HG03159 (cell line): ENCODE results near the gene SLC27A5.

Experiments
- ATAC-seq: cut with Tn5 transposase; IDR thresholded peaks from one replicate; pipeline ENCODE4 v1.9.1; 2021; ENCODE audit warnings: mild to moderate bottlenecking, moderate library complexity; ENCODE audit not compliant: unreplicated experiment

The SLC27A5 gene, protein sequence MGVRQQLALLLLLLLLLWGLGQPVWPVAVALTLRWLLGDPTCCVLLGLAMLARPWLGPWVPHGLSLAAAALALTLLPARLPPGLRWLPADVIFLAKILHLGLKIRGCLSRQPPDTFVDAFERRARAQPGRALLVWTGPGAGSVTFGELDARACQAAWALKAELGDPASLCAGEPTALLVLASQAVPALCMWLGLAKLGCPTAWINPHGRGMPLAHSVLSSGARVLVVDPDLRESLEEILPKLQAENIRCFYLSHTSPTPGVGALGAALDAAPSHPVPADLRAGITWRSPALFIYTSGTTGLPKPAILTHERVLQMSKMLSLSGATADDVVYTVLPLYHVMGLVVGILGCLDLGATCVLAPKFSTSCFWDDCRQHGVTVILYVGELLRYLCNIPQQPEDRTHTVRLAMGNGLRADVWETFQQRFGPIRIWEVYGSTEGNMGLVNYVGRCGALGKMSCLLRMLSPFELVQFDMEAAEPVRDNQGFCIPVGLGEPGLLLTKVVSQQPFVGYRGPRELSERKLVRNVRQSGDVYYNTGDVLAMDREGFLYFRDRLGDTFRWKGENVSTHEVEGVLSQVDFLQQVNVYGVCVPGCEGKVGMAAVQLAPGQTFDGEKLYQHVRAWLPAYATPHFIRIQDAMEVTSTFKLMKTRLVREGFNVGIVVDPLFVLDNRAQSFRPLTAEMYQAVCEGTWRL

GRCh38 chr19:58511353-58512208, at the start of gene SLC27A5:
TSS of gene SLC27A5 (minus strand) at chr19:58511992. CDS start at chr19:58511955, 37 bp downstream.
- ATAC-seq: no peak

DNA sequence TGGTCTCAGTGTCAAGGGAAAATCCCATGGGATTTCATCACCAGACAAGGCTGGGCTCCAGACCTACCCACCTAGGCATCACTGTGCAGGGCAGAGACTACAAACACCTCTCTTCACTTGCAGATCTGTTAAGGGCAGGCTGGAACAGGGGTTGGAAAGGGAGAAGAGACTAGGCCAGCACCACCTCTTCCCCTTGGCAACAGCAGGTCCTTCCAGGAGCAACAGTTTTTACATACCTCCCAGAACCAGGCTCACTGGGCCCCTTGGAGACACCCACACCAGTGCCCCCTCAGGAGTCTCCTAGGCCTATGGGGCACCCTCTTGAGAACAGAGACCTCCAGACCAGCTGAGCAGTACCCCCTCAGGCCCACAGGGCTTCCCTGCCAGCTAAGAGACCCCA, 49.1 kb upstream of the SLC27A5 start:
- no peak for ATAC-seq

DNA sequence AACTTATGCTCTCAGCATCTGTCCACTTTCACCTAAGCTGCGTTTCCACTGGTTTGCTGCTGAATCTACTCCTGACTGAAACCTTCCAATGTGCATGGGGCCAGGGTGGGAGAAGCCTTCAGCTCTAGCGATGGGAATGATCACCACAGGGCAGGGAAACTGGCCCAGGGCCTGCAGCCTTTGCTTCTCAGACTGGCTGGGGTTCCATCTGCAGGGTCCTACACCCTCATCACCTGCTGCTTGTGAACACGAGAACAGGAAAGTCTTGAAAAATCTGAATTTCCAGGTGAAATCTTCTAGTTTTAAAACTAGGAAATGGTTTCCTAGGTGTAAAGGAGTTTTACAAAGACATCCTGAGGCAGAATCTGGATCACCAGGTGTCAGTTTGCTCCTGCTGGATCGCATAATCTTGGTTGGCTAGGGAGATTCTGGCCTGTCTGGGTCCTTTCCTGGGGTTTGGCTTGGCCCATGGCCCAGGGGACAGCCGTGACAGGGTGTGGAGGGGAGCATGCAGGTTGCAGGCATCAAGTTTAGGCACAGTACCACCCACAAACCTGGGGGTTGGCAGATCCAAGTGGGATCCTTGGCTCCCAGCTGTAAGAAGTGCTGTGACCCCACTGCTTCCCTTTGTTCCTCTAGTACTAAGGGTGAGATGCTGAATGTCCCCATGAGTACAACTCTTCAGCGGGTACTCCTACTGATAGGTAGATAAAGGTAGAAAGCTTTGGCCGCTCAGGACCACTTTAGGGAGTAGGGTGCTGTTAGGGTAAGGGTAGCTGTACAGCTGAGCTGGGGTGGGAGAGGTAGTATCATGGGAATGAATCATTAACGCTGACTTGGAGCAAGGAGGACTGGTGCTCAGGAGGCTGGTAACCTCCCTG, 48.5 kb upstream of the SLC27A5 start:
- ATAC-seq: no peak

DNA sequence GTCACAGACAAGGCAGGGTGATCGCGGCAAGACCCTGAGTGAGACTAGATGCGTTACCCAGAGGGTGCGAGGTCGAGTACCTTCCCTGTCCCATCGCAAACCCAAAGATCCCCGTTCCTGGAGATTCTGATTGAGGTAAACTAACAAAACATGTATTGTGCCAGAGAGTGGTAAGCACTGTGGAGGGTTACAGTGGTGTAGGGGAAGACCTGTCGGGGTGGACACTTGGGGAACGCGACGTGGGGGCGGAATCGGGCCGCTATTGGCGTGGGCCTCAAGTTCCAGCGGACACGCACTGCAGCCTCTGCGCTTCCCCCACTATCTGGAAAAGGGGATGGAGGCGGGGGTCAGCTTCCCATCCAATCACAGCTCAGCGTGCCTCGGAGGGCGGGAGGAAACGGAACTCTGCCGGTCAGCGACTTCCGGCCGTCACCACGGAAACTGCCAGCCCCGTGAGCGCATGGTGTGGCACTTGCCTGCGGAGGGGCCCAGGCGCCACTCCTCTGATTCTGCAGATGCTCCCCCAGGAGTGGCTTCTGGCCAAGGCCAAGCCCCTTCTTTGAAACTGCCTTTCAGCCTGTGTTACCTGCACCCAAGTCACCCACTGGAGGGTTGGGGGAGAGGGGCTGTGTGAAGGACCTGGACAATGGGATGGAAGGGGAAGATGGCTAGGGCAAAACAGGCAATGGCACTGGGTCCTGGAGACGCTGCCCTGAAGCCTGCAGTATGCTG, 47.6 kb upstream of the SLC27A5 start:
- ATAC-seq: peak; percentile 18

- ATAC-seq: peak; percentile 50
Observed at GRCh38 chr19:58558623-58559274, 47.0 kb upstream of the SLC27A5 start.

GRCh38 chr19:58558066-58558622, 46.4 kb upstream of the SLC27A5 start, which contains the start of gene UBE2M:
TSS of gene UBE2M (minus strand) at chr19:58558611. CDS start at chr19:58558381, 230 bp downstream.
- ATAC-seq: no peak

DNA sequence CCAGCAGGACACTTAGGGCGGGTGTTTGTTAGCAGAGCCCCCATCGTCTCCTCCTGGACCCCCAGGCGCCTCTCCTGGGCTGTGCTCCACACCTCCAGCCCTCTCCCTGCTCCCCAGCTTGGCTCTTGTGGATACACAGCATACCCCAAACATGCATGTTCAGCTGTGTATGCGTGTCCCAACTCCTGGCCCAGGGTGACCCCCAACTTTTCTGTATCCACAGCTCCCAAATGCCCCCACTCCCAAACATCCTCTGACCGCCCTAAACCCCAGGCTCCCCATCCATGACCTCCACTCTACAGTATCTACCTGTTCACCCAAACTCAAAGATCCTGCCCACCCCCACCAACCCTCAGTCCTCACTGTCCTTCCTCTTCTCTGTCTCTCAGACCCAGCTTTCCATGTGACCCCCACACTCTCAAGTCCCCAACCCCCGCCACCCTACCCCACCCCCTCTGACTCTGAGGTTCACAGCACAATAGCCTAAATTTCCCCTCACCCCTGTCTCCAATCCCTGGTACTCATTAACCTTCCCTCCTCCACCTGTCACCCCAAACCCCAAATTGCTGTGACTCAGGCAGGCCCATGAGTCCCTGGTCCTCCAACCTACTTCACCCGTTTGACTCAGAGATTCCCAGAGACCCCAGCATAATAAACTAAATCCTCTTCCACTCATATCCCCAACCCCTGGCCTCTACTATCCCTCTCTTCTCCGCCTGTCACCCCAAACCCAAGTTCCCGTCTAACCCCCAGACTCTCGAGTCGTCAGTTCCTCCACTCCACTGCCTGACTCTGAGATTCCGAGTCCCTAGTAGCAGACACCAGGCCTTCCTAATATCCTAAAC, 45.7 kb upstream of the SLC27A5 start:
- ATAC-seq: no peak

DNA sequence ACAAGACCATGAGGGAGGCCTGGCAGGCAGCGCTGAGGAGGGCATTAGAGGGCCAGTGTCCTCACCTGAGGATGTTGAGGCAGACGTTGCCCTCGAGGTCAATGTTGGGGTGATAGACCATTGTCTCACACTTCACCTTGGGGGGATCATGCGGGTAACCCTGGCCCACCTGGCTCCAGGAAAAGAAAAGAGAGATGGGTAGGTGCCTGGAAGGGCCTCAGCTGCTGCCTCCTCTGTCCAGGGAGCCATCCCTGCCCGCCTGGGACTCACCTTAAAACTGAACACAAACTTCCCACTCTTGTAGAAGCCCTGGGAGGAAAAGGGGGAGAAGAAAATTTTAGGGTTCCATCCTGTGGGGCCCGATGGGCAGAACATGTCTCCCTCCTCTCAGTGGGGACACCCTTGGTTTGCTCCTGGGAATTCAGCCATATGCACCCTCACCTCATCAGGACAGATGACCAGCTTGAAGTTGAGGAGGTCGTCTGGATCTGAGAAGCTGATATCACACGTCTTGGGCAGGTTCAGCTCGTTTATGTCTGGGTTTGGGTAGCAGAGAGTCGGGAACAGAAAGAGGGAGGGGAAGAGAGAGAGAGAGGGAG, 44.9 kb upstream of the SLC27A5 start:
- no peak for ATAC-seq

DNA sequence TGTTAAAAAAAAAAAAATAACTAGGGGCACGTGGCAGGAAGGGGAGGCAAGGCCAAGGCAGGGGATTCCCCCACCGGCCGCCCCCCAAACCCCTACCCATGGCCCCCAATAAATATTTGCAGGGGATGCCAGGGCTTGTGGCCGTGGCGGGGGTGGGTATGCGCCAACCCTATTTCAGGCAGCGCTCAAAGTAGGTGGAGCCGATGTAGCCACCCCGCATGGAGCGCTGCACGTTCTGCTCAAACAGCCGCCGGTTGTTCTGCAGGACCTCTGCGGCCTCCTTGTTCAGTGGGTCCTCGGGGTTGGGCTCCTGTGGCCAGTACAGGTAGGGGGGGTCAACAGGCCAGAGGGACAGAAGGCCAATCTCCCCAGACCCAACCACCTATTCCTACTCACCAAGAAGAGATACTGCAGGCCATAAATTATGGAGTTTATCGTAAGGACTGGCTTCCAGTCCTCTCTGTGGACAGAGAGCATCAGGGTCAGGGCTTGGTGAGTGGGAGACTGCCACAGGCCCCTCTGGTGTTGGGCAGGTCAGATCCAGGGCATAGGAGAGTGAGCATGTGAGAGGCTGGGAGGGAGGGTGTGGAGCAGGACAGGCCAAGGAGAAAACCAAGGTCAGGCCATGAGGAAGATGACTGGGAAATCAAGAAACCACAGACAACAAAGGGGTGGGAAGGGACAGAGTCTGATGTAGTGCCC, 44.3 kb upstream of the SLC27A5 start:
- ATAC-seq: no peak

DNA sequence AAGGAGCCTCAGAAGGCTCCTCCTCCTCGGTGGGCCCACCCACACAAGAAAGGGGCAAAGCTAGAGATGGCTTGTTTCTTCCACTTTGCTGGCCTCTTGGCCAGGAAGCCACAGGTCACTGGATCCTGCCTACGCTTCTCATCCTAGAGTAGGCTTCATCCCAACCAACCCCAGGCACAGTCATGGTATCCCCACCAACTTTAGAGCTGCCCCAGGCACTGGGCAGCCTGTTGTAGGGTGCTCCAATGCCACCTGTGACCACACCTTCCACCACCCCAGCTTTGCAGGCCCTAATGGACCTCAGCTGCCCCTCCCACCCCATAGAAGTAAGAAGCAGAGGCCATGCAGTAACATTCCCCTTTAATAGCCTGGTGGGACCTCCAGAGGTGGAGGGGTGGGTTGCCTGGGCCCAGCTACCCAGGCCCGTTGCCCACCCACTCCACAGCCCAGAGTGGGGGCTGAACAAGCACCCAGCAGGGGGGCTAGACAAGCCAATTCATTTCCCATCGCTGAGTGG, 43.6 kb upstream of the SLC27A5 start:
- ATAC-seq: no peak

- ATAC-seq: peak; percentile 35
Observed at GRCh38 chr19:58554494-58555368, 42.9 kb upstream of the SLC27A5 start, which contains the start of gene CHMP2A. TSS of gene CHMP2A (minus strand) at chr19:58555105. CDS start at chr19:58554212, 893 bp downstream.

GRCh38 chr19:58553799-58554493, 42.2 kb upstream of the SLC27A5 start:
- ATAC-seq: no peak

DNA sequence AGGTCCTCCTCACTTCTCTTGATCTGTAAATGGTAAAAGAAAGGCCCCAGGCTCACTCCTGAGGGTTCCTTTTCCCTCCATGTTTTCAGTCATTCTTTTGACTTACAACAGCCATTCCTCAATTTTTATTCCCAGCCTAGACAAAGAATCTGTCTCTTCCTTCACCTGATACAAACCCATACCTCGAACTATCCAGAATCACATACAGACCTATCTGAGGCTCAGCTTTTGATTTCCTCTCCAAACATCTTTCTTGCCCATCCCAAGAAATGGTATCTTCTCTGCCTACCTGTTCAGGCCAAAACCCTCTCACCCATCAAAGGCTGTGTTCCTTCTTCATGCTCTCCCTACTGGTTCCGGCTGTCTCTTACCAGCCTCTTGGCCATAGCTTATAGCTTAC, 40.9 kb upstream of the SLC27A5 start:
- ATAC-seq: no peak

- no peak for ATAC-seq
Observed at GRCh38 chr19:58551577-58552471, 40.0 kb upstream of the SLC27A5 start.
